ENCODE measurements around the gene UBA1. TPM values are rescaled to one million over a fixed set of nuclear protein-coding genes. Genes with fewer than 3 reads are reported as not detected.

UBA1 gene
- total RNA-seq, 2 donors from 2014 or later: 233 to 448 TPM

DNA sequence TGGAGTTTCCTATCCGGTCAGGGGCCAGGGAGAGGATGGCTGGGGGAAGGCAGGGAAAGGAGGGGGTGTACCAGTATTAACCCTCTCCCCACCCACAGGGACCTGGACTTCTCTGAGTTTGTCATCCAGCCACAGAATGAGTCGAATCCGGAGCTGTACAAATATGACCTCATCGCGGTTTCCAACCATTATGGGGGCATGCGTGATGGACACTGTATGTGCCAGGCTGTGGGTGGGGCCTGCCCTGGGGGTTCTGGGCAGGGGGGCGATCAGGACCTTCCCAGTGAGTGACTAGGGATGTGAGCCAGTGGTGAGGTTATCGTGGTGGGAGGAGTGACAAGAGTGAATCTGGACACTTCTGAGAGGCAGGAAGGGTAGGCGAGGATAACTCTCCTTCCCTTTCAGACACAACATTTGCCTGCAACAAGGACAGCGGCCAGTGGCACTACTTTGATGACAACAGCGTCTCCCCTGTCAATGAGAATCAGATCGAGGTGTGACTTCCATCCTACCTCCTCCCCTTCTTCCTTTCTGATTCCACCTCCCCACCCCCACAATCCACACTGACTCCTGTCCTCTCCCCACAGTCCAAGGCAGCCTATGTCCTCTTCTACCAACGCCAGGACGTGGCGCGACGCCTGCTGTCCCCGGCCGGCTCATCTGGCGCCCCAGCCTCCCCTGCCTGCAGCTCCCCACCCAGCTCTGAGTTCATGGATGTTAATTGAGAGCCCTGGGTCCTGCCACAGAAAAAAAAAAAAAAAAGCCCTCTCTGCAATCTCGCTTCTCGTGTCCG lies 53.8 kb downstream of the UBA1 start:
- TF ChIP-seq, protein P1, sequence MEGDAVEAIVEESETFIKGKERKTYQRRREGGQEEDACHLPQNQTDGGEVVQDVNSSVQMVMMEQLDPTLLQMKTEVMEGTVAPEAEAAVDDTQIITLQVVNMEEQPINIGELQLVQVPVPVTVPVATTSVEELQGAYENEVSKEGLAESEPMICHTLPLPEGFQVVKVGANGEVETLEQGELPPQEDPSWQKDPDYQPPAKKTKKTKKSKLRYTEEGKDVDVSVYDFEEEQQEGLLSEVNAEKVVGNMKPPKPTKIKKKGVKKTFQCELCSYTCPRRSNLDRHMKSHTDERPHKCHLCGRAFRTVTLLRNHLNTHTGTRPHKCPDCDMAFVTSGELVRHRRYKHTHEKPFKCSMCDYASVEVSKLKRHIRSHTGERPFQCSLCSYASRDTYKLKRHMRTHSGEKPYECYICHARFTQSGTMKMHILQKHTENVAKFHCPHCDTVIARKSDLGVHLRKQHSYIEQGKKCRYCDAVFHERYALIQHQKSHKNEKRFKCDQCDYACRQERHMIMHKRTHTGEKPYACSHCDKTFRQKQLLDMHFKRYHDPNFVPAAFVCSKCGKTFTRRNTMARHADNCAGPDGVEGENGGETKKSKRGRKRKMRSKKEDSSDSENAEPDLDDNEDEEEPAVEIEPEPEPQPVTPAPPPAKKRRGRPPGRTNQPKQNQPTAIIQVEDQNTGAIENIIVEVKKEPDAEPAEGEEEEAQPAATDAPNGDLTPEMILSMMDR (conservative IDR thresholded peaks at IDR 0.05): no peak
- Mint-ChIP-seq H3K4me3 (no peak overlapping the region), H3K9me3 (no peaks in the 10 kb centered on the region), H3K36me3 (ENCODE audit: low read depth) (peaks cover 62% of the 10 kb centered on the region), H3K27me3 (ENCODE audit: insufficient read depth) (no peaks in the 10 kb centered on the region), H3K4me1 (no peaks in the 10 kb centered on the region), H3K27ac (peak overlapping the region; percentile 17)
- WGBS, 2 experiments (ENCODE audit: insufficient coverage in 1 of 2, insufficient read length in 1 of 2): 93 to 98% methylated on average over 6 to 20 of the region's 23 CpGs
- no peak overlapping the region for H3K9ac ChIP-seq (ENCODE audit: extremely low read depth, low read length, poor library complexity, severe bottlenecking)
- H3K27me3 ChIP-seq (ENCODE audit: control insufficient read depth, insufficient read depth, low read length, poor library complexity, severe bottlenecking): no peaks in the 10 kb centered on the region
- H3K9me3 ChIP-seq (ENCODE audit: control insufficient read depth, low read length): no peaks in the 10 kb centered on the region
- H3K36me3 ChIP-seq (ENCODE audit: control insufficient read depth, insufficient read depth, low read length): peaks cover 19% of the 10 kb centered on the region
- no peaks in the 10 kb centered on the region for H3K4me1 ChIP-seq (ENCODE audit: control insufficient read depth, insufficient read depth, low read length)
- DNase-seq: no peak
- H3K27ac ChIP-seq (ENCODE audit: low read depth, low read length): no peak overlapping the region
- no peak overlapping the region for H3K4me3 ChIP-seq (ENCODE audit: low read length)

DNA sequence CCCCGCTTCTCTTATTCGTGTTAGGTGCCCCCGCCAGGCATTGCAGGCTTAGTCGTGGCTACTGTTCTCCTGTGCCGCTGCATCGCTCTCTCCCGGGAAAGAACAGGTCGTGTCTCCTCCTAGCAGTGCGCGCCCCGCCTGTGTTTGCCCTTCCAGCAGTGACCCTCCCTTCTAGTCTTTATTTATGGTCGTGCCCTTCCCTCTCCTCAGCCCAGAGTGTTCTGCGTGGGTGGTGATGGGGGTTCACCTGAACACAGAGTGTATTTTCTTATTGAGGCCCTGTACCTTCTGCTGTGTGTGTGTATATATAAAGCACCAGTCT lies 54.3 kb downstream of the UBA1 start:
- H3K9ac ChIP-seq (ENCODE audit: extremely low read depth, low read length, poor library complexity, severe bottlenecking): no peak overlapping the region
- Mint-ChIP-seq H3K36me3 (ENCODE audit: low read depth) (peaks cover 57% of the 10 kb centered on the region), H3K9me3 (peaks cover 1% of the 10 kb centered on the region), H3K4me3 (no peak overlapping the region), H3K27ac (peak overlapping the region; percentile 17), H3K4me1 (no peaks in the 10 kb centered on the region), H3K27me3 (ENCODE audit: insufficient read depth) (no peaks in the 10 kb centered on the region)
- DNase-seq: no peak
- H3K27ac ChIP-seq (ENCODE audit: low read depth, low read length): no peak overlapping the region
- 96 to 97% methylated on average over 6 to 12 of the region's 13 CpGs for WGBS, 2 experiments (ENCODE audit: insufficient coverage in 1 of 2, insufficient read length in 1 of 2)
- no peaks in the 10 kb centered on the region for H3K9me3 ChIP-seq (ENCODE audit: control insufficient read depth, low read length)
- H3K4me3 ChIP-seq (ENCODE audit: low read length): no peak overlapping the region
- peaks cover 19% of the 10 kb centered on the region for H3K36me3 ChIP-seq (ENCODE audit: control insufficient read depth, insufficient read depth, low read length)
- TF ChIP-seq, protein P1 (conservative IDR thresholded peaks at IDR 0.05): no peak
- no peaks in the 10 kb centered on the region for H3K27me3 ChIP-seq (ENCODE audit: control insufficient read depth, insufficient read depth, low read length, poor library complexity, severe bottlenecking)
- H3K4me1 ChIP-seq (ENCODE audit: control insufficient read depth, insufficient read depth, low read length): no peaks in the 10 kb centered on the region

DNA sequence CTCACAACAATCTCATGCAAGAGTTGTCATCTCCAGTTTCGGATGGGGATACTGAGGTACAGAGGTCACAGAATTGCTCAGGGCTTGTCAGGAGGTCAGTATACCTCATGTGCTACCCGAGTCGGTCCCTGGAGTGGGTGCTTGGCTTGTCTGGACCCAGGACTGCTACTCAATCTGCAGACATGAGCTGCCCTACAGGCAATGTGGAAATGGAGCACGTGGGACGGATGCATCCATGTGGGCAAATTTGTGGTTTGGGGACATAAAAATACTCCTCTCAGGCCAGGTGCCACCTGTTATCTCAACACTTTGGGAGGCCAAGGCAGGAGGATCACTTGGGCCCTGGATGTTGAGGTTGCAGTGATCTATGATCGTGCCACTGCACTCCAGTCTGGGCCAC lies 54.9 kb downstream of the UBA1 start:
- peaks cover 55% of the 10 kb centered on the region for H3K36me3 Mint-ChIP-seq (ENCODE audit: low read depth)
- H3K4me1 Mint-ChIP-seq: no peaks in the 10 kb centered on the region
- H3K9ac ChIP-seq (ENCODE audit: extremely low read depth, low read length, poor library complexity, severe bottlenecking): no peak overlapping the region
- peaks cover 3% of the 10 kb centered on the region for H3K9me3 Mint-ChIP-seq
- no peak overlapping the region for H3K27ac Mint-ChIP-seq
- peaks cover 19% of the 10 kb centered on the region for H3K36me3 ChIP-seq (ENCODE audit: control insufficient read depth, insufficient read depth, low read length)
- H3K4me3 Mint-ChIP-seq: no peak overlapping the region
- 96% methylated on average over 6 of the region's 6 CpGs; no CpG with 5 or more reads in 1 of the 2 experiments for WGBS, 2 experiments (ENCODE audit: insufficient coverage in 1 of 2, insufficient read length in 1 of 2)
- H3K4me1 ChIP-seq (ENCODE audit: control insufficient read depth, insufficient read depth, low read length): no peaks in the 10 kb centered on the region
- H3K27me3 ChIP-seq (ENCODE audit: control insufficient read depth, insufficient read depth, low read length, poor library complexity, severe bottlenecking): no peaks in the 10 kb centered on the region
- H3K4me3 ChIP-seq (ENCODE audit: low read length): no peak overlapping the region
- H3K27me3 Mint-ChIP-seq (ENCODE audit: insufficient read depth): no peaks in the 10 kb centered on the region
- no peaks in the 10 kb centered on the region for H3K9me3 ChIP-seq (ENCODE audit: control insufficient read depth, low read length)
- TF ChIP-seq, protein P1 (conservative IDR thresholded peaks at IDR 0.05): no peak
- H3K27ac ChIP-seq (ENCODE audit: low read depth, low read length): no peak overlapping the region
- DNase-seq: no peak
